ENCODE results near the gene KAZN. TPM values are rescaled to one million over a fixed set of nuclear protein-coding genes. Genes with fewer than 3 reads are reported as not detected.

The KAZN gene
- total and polyA plus RNA-seq, 2 of the 8 experiments (the other 6 are each of a cell fraction or from before 2014, with no cell fraction given): 3.7 to 11.8 TPM

- H3K23me2 ChIP-seq (ENCODE audit: low read depth, low read length): no peaks in the 10 kb centered on the region
- no peaks in the 10 kb centered on the region for H4K20me1 ChIP-seq (replicated peaks in 1 of 2; ENCODE audit: control insufficient read depth in 1 of 2, insufficient read depth in 2 of 2, low read length in 2 of 2)
- H3K4me1 ChIP-seq (replicated peaks in 1 of 4; ENCODE audit: control insufficient read depth in 3 of 4, insufficient read depth in 4 of 4, low read length in 3 of 4): no peaks in the 10 kb centered on the region
- H2BK20ac ChIP-seq (ENCODE audit: low read length): no peak overlapping the region
- no peak overlapping the region for H3K23ac ChIP-seq (ENCODE audit: insufficient read length)
- H3K79me1 ChIP-seq (ENCODE audit: low read depth, low read length): no peaks in the 10 kb centered on the region
- no peak overlapping the region for H3K4me3 ChIP-seq (ENCODE audit: extremely low read depth in 1 of 4, insufficient read depth in 2 of 4, low read depth in 3 of 4, low read length in 4 of 4)
- no peak overlapping the region for H2AFZ ChIP-seq (ENCODE audit: low read length)
- H4K8ac ChIP-seq (ENCODE audit: extremely low read depth, insufficient read depth, low read length): peak overlapping the region; percentile 36; the same call in 1 of the 2 replicates
- DNase-seq (ENCODE audit: low read depth in 1 of 2, low spot score in 2 of 2) (no peak), FAIRE-seq (no peak)
- no peak overlapping the region for H2BK12ac ChIP-seq (ENCODE audit: low read depth, low read length)
- 82% methylated on average over 19 of the region's 19 CpGs; no CpG with 5 or more reads in 1 of the 2 experiments for WGBS, 2 experiments (ENCODE audit: extremely low coverage in 1 of 2, insufficient coverage in 1 of 2, insufficient read length in 1 of 2, insufficient replicate concordance in 2 of 2, low coverage in 1 of 2, low lambda C conversion rate in 2 of 2, missing lambda C conversion rate in 1 of 2)
- no peak overlapping the region for H4K5ac ChIP-seq (ENCODE audit: insufficient read length, low read depth, low read length)
- no peak overlapping the region for H3K14ac ChIP-seq (ENCODE audit: insufficient read length)
- H3K27me3 ChIP-seq (replicated peaks in 1 of 4; ENCODE audit: control insufficient read depth in 3 of 4, extremely low read depth in 1 of 4, insufficient read depth in 3 of 4, low read length in 3 of 4): no peaks in the 10 kb centered on the region
- ChIA-PET CTCF (ENCODE audit: partially characterized antibody) (interaction anchor here (1.3 to 3.7 kb wide), 6 partner anchors 7 to 237 kb away, joined by 3 to 13 read pairs (median 9); no protein-coding TSS in a partner anchor), POLR2A (ENCODE audit: partially characterized antibody) (no interaction called here)
- H3K79me2 ChIP-seq (ENCODE audit: control insufficient read depth in 1 of 2, insufficient read depth in 2 of 2, low read length in 2 of 2): no peaks in the 10 kb centered on the region
- no peak overlapping the region for H2BK5ac ChIP-seq (ENCODE audit: low read depth, low read length)
- H3K56ac ChIP-seq (replicated peaks; ENCODE audit: insufficient read length, low read depth, low read length): no peak overlapping the region
- H2BK120ac ChIP-seq (replicated peaks; ENCODE audit: low read depth, low read length): no peak overlapping the region
- H2BK15ac ChIP-seq (ENCODE audit: low read length): no peak overlapping the region
- no peak overlapping the region for H3K27ac ChIP-seq (ENCODE audit: low read depth, low read length)
- H3K9ac ChIP-seq (replicated peaks in 1 of 4; ENCODE audit: extremely low read depth in 1 of 4, low read depth in 3 of 4, low read length in 3 of 4): no peak overlapping the region
- H3K36me3 ChIP-seq (ENCODE audit: control insufficient read depth in 2 of 4, insufficient read depth in 4 of 4, low read length in 3 of 4): no peaks in the 10 kb centered on the region
- H3K4ac ChIP-seq (replicated peaks; ENCODE audit: insufficient read length, low read depth, low read length): no peak overlapping the region
- H3K18ac ChIP-seq (ENCODE audit: extremely low read depth, low read length): no peak overlapping the region
- no peak overlapping the region for H4K91ac ChIP-seq (replicated peaks; ENCODE audit: insufficient read length, low read length)
- peaks cover 11 to 20% of the 10 kb centered on the region in 2 experiments for H3K9me3 ChIP-seq (ENCODE audit: insufficient read depth in 2 of 2, low read depth in 1 of 2, low read length in 1 of 2)
- no peak overlapping the region for H2AK5ac ChIP-seq (ENCODE audit: low read depth, low read length)
- H3K4me2 ChIP-seq (ENCODE audit: insufficient read depth in 1 of 2, low read depth in 2 of 2, low read length in 2 of 2): no peak overlapping the region
- no peak for TF ChIP-seq SP4 (IDR thresholded peaks at IDR 0.05; ENCODE audit: low read length)
Measured at GRCh38 chr1:14803002-14803789, 204.7 kb downstream of the KAZN start.
